Measurements from ENCODE around the gene PIP4K2C.

Gene PIP4K2C

GRCh38 chr12:57604454-57604991 lies 13.5 kb downstream of the PIP4K2C start, which contains the start of gene DTX3:
DTX3 (plus strand) TSS chr12:57604824; CDS start chr12:57606518, 1,694 bp downstream.
- Mint-ChIP-seq H3K36me3 (ENCODE audit: low read depth) (peaks cover 35% of the 10 kb centered on the region), H3K27me3 (peaks cover 56% of the 10 kb centered on the region), H3K27ac (no peak within 1 kb of the TSS), H3K9me3 (no peaks in the 10 kb centered on the region), H3K4me1 (ENCODE audit: low read depth) (peaks cover 19% of the 10 kb centered on the region), H3K4me3 (peak within 1 kb of the TSS; percentile 52)
- intact Hi-C loops (cut with micrococcal nuclease): no loop called here

DNA sequence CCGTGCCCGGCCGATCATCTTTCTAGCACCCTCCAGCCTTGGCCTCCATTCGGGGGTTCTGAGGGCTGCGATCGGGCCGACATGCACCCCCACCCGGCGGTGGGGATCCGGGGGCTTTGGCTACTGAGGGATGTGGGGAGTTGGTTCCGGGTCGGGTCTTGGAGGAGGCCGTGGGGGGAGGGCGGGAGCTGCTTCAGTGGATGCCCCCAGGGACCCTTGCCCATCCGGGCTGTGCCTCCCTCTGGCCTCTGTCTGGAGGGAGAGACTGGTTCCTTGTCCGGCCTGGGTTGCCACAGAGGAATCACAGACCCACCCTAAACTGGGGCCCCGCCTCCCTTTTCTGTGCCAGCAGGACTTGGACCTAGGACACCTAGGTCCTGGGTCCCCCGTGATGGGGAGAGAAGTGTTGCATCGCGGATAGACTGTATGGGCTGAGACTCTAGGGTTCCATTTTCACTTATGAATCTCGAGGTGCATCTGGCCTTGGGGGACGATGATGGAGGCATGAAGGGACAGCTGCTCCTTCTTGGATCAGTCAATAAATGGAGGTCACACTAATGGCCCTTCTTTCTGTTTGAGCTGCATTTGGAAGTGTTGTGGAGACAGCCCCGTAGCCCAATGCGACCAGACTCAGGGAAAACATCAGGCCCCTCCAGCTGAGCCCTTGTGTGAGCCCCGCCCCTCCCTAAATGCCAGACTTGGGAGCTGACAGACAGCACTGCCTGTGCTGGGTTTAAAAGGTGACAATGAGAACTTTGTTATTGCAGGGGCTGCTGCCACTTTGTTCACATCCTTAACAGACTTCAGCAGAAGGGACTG lies 14.2 kb downstream of the PIP4K2C start:
- Mint-ChIP-seq H3K9me3 (no peaks in the 10 kb centered on the region), H3K4me1 (ENCODE audit: low read depth) (peaks cover 20% of the 10 kb centered on the region), H3K27ac (no peak overlapping the region), H3K27me3 (peaks cover 62% of the 10 kb centered on the region), H3K36me3 (ENCODE audit: low read depth) (peaks cover 29% of the 10 kb centered on the region), H3K4me3 (peak overlapping the region; percentile 52)
- intact Hi-C loops (cut with micrococcal nuclease): no loop called here

DNA sequence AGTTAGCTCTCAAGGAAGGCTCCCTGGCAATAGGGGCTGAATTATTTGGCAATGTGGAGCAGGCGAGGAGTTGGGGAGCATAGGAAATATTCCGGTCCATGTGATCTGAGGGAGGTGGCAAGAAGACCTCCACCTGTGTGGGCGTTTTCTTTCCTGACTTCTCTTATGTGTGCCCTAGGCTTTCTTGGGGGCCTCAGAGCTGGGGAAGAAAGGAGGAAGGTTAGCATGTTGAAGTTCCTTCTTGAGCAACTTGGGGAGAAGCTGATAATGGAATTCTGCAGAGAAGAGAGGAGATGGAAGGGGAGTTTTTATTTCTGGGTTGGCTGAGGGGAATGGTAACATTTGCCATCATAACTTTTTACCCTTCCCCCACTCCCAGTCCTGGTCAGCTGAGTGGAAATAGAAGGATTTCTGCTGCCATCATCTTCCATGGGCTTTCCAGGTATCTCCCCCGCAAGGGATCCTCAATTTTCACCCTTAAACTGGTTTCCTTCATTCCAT lies 14.9 kb downstream of the PIP4K2C start:
- H3K27ac Mint-ChIP-seq: no peak overlapping the region
- H3K27me3 Mint-ChIP-seq: peaks cover 69% of the 10 kb centered on the region
- peaks cover 26% of the 10 kb centered on the region for H3K4me1 Mint-ChIP-seq (ENCODE audit: low read depth)
- no peak overlapping the region for H3K4me3 Mint-ChIP-seq
- intact Hi-C loops (cut with micrococcal nuclease): no loop called here
- H3K36me3 Mint-ChIP-seq (ENCODE audit: low read depth): peaks cover 22% of the 10 kb centered on the region
- no peaks in the 10 kb centered on the region for H3K9me3 Mint-ChIP-seq

DNA sequence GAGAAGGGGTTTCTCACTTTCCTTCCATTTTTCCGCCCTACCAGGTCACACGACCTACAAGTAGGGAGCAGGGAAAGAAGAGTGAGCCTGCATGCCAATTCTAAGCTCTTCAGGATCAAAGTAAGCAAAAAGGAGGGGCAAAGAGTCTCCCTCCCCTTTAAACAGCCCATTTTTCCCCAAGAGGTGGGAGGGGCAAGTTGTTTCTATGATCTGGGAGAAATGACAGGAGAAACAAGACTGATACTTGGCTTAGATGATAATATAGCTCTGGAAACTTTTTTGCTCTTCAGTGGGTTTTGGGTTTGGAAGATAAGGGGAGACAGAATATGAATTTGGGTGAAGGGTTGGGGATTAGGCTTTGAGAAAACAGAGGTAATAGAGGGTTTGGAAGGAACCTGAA lies 15.4 kb downstream of the PIP4K2C start:
- intact Hi-C loops (cut with micrococcal nuclease): no loop called here
- Mint-ChIP-seq H3K27ac (no peak overlapping the region), H3K27me3 (peaks cover 74% of the 10 kb centered on the region), H3K4me3 (no peak overlapping the region), H3K4me1 (ENCODE audit: low read depth) (peaks cover 29% of the 10 kb centered on the region), H3K36me3 (ENCODE audit: low read depth) (peaks cover 17% of the 10 kb centered on the region), H3K9me3 (no peaks in the 10 kb centered on the region)

- H3K9me3 Mint-ChIP-seq: no peaks in the 10 kb centered on the region
- H3K27ac Mint-ChIP-seq: no peak overlapping the region
- H3K4me3 Mint-ChIP-seq: no peak overlapping the region
- peaks cover 12% of the 10 kb centered on the region for H3K36me3 Mint-ChIP-seq (ENCODE audit: low read depth)
- peaks cover 29% of the 10 kb centered on the region for H3K4me1 Mint-ChIP-seq (ENCODE audit: low read depth)
- intact Hi-C loops (cut with micrococcal nuclease): no loop called here
- peaks cover 76% of the 10 kb centered on the region for H3K27me3 Mint-ChIP-seq
Observed at GRCh38 chr12:57606821-57607220, 15.8 kb downstream of the PIP4K2C start.

GRCh38 chr12:57607958-57608663 lies 17.1 kb downstream of the PIP4K2C start:
- Mint-ChIP-seq H3K4me1 (ENCODE audit: low read depth) (peaks cover 29% of the 10 kb centered on the region), H3K27ac (no peak overlapping the region), H3K36me3 (ENCODE audit: low read depth) (no peaks in the 10 kb centered on the region), H3K9me3 (no peaks in the 10 kb centered on the region), H3K27me3 (peaks cover 89% of the 10 kb centered on the region), H3K4me3 (no peak overlapping the region)
- intact Hi-C loops (cut with micrococcal nuclease): no loop called here

DNA sequence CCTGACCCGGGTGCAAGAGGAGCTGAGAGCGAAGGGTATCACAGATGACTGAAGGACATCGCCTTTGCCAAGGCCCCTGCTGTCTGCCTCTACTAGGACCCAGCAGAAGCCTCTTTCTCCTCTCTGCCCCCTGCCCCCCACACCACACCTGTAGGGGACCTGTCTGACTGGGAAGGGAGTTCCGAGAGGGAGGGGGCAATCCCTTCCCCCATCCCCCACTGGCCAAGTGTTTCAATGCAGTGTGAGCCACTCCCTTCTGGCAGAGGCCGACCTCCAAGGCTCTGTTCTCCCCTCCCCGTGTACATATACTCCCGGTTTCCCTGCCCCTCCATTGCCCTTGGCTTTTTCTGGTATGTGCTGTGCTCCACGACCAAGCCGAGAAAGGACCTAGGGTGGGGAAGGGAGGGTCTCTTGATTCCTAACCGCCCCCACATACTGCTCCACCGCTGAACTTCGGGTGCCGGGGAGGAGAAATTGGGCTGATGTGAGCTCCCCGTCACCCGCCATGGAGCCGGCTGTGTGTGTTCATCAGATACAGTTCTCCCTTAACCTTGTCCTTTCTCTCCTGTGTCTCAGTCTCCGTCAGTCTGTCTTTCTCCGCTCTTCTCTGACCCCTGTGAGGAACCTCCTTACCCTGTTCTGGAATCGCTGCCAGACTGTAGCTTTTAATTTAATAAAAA lies 18.2 kb downstream of the PIP4K2C start:
- H3K9me3 Mint-ChIP-seq: no peaks in the 10 kb centered on the region

GRCh38 chr12:57609781-57610553 lies 19.0 kb downstream of the PIP4K2C start:
- intact Hi-C loops (cut with micrococcal nuclease): no loop called here
- H3K27ac Mint-ChIP-seq: no peak overlapping the region
- no peaks in the 10 kb centered on the region for H3K9me3 Mint-ChIP-seq

More for the DNA sequence above, 18.2 kb downstream of the PIP4K2C start:
- H3K27ac Mint-ChIP-seq: no peak overlapping the region
- no peaks in the 10 kb centered on the region for H3K36me3 Mint-ChIP-seq (ENCODE audit: low read depth)
- peaks cover 92% of the 10 kb centered on the region for H3K27me3 Mint-ChIP-seq
- H3K4me1 Mint-ChIP-seq (ENCODE audit: low read depth): peaks cover 25% of the 10 kb centered on the region
- intact Hi-C loops (cut with micrococcal nuclease): no loop called here
- no peak overlapping the region for H3K4me3 Mint-ChIP-seq

DNA sequence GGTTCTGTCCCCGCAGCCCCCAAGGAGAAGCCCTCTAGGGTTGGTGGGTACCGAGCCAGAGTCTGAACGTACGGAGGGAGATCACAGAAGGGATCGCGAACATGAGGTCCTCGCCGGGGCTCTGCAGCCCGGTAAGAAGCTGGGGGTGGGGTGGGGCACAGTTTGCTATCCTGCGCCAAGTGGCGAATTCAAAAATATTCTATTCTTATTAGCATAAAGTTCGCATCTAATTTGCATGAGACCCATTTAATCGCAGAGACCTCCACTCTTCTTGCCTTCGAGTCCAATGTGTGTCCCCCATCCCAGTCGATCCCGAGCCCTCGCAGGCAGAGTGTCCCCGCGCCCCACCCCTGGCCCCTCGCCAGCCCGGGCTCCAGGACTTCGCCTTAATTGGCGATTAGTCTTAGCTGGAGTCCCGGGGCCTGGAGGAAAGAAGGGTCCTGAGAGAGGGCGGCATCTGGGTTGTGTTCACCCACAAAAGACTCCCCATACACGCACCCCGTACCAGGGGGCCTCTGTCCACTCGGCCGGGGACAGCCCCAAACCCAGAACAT lies 19.6 kb downstream of the PIP4K2C start:
- intact Hi-C loops (cut with micrococcal nuclease): no loop called here
- peaks cover 20% of the 10 kb centered on the region for H3K4me1 Mint-ChIP-seq (ENCODE audit: low read depth)
- peak overlapping the region; percentile 68 for H3K4me3 Mint-ChIP-seq
- H3K27ac Mint-ChIP-seq: no peak overlapping the region
- H3K9me3 Mint-ChIP-seq: no peaks in the 10 kb centered on the region
- H3K27me3 Mint-ChIP-seq: peaks cover 93% of the 10 kb centered on the region
- H3K36me3 Mint-ChIP-seq (ENCODE audit: low read depth): no peaks in the 10 kb centered on the region

More at GRCh38 chr12:57609781-57610553, 19.0 kb downstream of the PIP4K2C start:
- Mint-ChIP-seq H3K27me3 (peaks cover 93% of the 10 kb centered on the region), H3K4me3 (no peak overlapping the region), H3K4me1 (ENCODE audit: low read depth) (peaks cover 23% of the 10 kb centered on the region), H3K36me3 (ENCODE audit: low read depth) (no peaks in the 10 kb centered on the region)

GRCh38 chr12:57611108-57611826 lies 20.3 kb downstream of the PIP4K2C start, which contains the start of gene ARHGEF25:
ARHGEF25 (plus strand) TSS chr12:57611435; CDS start chr12:57611895, 460 bp downstream.
- intact Hi-C loops (cut with micrococcal nuclease): no loop called here
- Mint-ChIP-seq H3K4me3 (peak within 1 kb of the TSS; percentile 68), H3K9me3 (no peaks in the 10 kb centered on the region), H3K27me3 (peaks cover 93% of the 10 kb centered on the region), H3K27ac (no peak within 1 kb of the TSS), H3K36me3 (ENCODE audit: low read depth) (no peaks in the 10 kb centered on the region), H3K4me1 (ENCODE audit: low read depth) (peaks cover 20% of the 10 kb centered on the region)

DNA sequence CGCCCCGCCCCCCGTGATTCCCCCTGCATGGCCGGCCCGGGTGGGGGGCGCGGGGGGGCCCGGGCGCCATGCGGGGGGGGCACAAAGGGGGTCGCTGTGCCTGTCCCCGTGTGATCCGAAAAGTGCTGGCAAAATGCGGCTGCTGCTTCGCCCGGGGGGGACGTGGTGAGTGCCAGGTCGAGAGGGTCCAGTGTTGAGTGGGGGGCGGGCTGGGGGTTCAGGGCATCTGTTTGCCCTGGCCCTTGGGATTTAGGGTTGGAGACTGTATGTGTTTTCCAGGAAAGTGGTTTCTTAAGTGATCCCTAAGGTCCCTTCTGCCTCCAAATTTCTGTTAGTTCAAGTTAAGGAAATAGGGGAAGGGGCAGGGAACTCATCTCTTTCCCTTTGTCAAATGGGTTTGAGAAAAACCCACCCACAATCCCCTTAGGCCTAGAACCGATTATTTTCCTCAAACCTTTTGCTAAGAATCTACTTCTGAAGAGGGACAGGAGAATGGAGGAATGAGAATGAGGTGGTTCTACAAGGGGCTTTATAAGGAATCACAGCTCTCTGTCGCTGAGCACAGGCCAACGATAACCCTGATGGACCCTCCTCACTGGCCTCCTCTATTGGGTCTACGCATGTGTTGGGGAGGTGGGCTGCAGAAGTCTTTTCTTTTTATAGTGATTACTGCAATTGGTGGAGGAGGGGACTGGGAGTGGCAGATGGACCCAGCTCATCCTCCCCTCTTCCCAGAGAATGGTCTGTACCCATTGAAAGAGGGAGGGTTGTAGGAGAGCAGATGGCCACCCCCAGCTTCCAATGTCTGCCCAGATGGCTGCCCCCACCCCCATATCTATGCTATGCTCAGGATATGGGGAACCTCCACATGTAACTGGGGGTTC lies 21.1 kb downstream of the PIP4K2C start:
- Mint-ChIP-seq H3K27ac (no peak overlapping the region), H3K36me3 (ENCODE audit: low read depth) (no peaks in the 10 kb centered on the region), H3K4me1 (ENCODE audit: low read depth) (peaks cover 20% of the 10 kb centered on the region), H3K9me3 (no peaks in the 10 kb centered on the region), H3K27me3 (peaks cover 93% of the 10 kb centered on the region), H3K4me3 (no peak overlapping the region)
- intact Hi-C loops (cut with micrococcal nuclease): no loop called here

Data from dendritic cell treated with granulocyte-macrophage colony-stimulating factor and Interleukin-4, amounts not matched to agents 40 ng/mL and 50 ng/mL, for 4 days (primary cell).